Urinary bladder (tissue), 4 donors: ENCODE measurements around the gene POLR3K. TPM values are rescaled to one million over a fixed set of nuclear protein-coding genes. Genes with fewer than 3 reads are reported as not detected.
"Not testable (repeated sequence)": the region's sequence is repeated elsewhere in the genome, so short reads cannot be mapped to it uniquely, and the experiment has no call there.

Source experiments
- DNase-seq: peaks from one replicate; pipeline ENCODE4 v3.0.0-alpha.2; 2015; ENCODE audit errors: extremely low spot score
- H3K27ac ChIP-seq: one replicate; pipeline ENCODE4 v1.5.1; 2013; ENCODE audit warnings: low read depth, mild to moderate bottlenecking, moderate library complexity
- H3K36me3 ChIP-seq: one replicate; pipeline ENCODE4 v1.6.1; 2013; ENCODE audit warnings: mild to moderate bottlenecking, moderate library complexity; ENCODE audit not compliant: insufficient read depth
- H3K4me1 ChIP-seq: one replicate; pipeline ENCODE4 v1.6.1; 2013; ENCODE audit warnings: mild to moderate bottlenecking, moderate library complexity; ENCODE audit not compliant: insufficient read depth
- H3K4me3 ChIP-seq: one replicate; pipeline ENCODE4 v1.5.1; 2013; ENCODE audit warnings: low read depth, low read length
- WGBS: extraction: QIAGEN DNeasy Blood & Tissue Kit; methylation state at CpG from one replicate; pipeline ENCODE4 v1.1.7; 2013; 5-methylcytosine and 5-hydroxymethylcytosine counted together
- polyA plus RNA-seq: library from polyadenylated mRNA; stranded (reverse); fragments of 200-250 nt; gene quantifications from one replicate; pipeline ENCODE4 v1.2.3, GENCODE V29; 2013
- total RNA-seq: library from RNA; depleted of rRNA; stranded (reverse); fragments of >200 nt; gene quantifications from one replicate; pipeline ENCODE4 v1.2.3, GENCODE V29; 2014
- donor health status: healthy with polysubstance abuse.
- donor health status: healthy.

The POLR3K gene
- total and polyA plus RNA-seq, 2 donors = 3.4 to 16.8 TPM

DNA sequence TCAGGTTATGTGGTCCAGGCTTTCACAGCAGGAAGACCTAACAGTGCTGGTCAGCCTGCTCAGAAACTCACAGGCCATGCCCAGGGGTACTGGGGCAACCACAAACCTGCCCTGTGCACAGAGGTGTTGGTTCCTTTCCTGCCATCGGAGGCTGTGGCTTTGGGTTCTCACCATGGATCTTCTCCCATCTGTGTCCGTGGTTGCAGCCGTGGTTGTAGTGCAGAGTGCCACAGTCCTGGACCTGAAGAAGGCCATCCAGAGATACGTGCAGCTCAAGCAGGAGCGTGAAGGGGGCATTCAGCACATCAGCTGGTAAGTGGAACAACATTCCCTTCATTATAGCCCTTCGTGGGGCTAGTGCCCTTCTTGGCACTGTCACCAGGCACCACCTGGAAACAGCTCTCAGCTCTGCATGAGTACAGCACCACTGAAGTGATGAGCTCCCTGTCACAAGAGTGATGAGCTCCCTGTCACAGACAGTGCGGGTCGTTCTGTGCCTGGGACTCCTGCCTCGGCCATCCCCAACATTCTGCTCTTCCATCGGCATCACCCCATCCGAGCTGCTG, 2.2 kb upstream of the POLR3K start:
- 85% methylated on average over 11 of the region's 11 CpGs for WGBS
- H3K36me3 ChIP-seq = peaks cover 2% of the 10 kb centered on the region
- H3K4me3 ChIP-seq = no peak overlapping the region
- H3K27ac ChIP-seq = no peak overlapping the region
- DNase-seq = no peak
- no peaks in the 10 kb centered on the region for H3K4me1 ChIP-seq

DNA sequence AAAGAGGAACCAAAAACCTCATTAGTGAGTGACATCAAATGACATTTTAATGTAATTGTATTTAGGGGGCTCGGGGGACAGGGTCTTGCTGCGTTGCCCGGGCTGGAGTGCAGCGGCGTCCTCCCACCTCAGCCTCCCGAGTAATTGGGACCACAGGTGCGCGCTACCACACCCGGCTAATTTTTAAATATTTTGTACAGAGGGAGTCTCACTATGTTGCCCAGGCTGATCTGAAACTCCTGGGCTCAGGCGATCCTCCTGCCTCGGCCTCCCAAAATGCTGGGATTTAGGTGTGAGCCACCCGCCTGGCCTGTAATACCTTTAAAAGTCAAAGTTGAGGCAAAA, 801 bp upstream of the POLR3K start:
- no peaks in the 10 kb centered on the region for H3K4me1 ChIP-seq
- 53% methylated on average over 12 of the region's 12 CpGs for WGBS
- no peak overlapping the region for H3K27ac ChIP-seq
- H3K36me3 ChIP-seq = peaks cover 2% of the 10 kb centered on the region
- no peak for DNase-seq
- peak overlapping the region; percentile 59 for H3K4me3 ChIP-seq

DNA sequence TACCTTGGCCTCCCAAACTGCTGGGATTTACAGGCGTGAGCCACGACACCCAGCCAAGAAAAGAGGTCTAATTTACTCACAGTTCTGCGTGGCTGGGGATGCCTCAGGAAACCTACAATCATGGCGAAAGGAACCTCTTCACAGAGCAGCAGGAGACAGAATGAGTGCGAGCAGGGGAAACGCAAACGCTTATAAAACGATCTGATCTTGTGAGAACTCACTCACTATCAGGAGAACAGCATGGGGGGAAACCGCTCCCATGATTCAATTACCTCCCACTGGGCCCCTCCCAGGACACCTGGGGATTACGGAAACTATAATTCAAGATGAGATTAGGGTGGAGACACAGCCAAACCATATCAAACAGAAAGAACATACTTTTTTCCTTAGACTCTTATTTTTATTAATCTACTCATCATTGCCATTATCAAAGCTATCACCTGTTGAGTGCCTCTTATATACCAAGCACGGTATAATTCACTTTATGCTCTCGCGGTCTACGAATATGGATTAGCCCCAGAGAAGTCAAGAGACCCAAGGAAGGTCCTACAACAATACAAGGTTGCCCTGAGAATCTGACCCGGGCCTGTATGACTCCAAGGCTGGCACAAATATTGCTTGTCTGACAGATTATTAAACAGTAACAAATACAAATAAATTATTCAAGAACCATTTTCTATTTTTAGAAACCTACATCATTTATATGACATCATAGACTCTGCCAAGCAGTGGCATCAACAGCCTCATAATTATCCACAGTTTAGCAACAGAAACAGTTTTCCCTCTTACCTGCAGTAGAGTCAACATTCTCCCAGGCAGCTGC, 2.4 kb downstream of the POLR3K start:
- Histone ChIP-seq H3K27ac (no peak overlapping the region), H3K36me3 (no peaks in the 10 kb centered on the region), H3K4me1 (no peaks in the 10 kb centered on the region), H3K4me3 (no peak overlapping the region)
- no peak for DNase-seq
- WGBS = 90% methylated on average over 15 of the region's 15 CpGs

DNA sequence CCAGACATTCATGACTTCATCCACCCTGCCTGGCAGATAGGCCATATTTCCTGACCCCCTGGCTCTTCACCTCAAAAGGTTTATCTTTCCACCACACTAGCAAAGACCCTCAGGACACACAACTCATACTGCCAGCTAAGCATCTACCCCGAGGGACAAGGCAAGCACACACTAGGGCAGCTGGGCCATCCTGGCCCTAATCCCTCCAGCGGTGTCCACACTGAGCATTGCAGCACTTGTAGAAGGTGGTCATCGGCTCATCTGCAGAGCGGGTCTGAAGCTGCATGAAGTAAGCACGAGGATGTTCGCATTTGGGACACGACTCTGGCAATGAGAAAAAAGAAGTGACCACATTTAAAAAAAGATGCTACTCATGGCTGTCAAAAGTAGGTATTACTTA, 6.2 kb downstream of the POLR3K start:
- WGBS = 94% methylated on average over 7 of the region's 7 CpGs
- DNase-seq = no peak
- H3K4me3 ChIP-seq = no peak overlapping the region
- no peaks in the 10 kb centered on the region for H3K4me1 ChIP-seq
- no peak overlapping the region for H3K27ac ChIP-seq
- H3K36me3 ChIP-seq = no peaks in the 10 kb centered on the region

DNA sequence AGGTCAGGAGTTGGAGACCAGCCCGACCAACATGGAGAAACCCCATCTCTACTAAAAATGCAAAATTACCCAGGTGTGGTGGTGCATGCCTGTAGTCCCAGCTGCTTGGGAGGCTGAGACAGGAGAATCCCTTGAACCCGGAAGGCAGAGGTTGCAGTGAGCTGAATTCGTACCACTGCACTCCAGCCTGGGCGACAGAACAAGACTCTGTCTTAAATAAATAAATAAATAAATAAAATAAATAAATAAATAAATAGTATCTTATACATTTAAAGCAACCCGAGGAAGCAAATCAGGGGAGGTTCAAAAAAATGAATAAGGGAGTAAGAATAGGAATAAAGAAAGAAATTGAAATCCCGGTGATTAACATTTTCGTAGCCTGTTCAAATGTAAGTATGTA, 6.9 kb downstream of the POLR3K start:
- DNase-seq, H3K4me1 ChIP-seq, H3K4me3 ChIP-seq, H3K36me3 ChIP-seq, H3K27ac ChIP-seq: not testable (repeated sequence)
- WGBS = 96% methylated on average over 7 of the region's 7 CpGs

DNA sequence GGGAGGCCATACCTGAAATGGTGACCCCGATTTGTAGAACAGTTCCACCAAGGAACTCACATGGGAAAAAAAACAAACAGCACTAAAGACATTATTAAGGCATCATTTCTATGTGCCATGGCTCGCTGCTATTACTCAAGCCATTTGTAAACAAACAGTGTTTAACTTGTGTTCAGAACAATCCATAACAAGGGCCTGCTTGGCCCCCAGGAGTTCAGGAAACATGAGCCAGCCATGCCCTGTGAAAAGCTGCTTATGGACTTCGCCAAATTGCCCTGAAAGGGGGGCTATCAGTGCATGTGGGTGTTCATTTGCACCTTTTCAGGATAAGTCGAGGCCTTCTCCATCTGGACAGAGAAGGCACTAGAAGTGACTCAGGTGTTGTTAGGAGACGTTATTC, 8.0 kb downstream of the POLR3K start:
- no peak for DNase-seq
- H3K36me3 ChIP-seq = no peaks in the 10 kb centered on the region
- 87% methylated on average over 5 of the region's 5 CpGs for WGBS

DNA sequence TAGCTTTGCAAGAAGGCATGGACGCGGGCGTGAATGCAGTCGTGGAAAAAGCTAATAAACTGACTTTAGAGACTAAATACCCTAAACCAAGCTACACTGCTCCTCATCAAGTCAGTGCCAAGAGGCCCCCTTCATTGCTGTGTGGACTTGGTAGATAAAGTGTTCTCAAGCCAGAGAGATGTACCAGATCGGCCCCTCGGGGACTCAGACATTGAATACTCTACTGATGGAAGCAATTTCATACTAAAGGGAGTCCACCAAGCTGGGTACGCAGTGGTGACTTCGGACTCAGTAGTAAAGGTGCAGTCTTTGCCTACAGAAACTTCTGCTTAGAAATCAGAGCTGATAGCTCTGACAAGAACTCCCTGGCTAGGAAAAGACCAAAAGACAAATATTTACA, 8.8 kb downstream of the POLR3K start:
- 83% methylated on average over 8 of the region's 8 CpGs for WGBS
- H3K27ac ChIP-seq = no peak overlapping the region
- no peaks in the 10 kb centered on the region for H3K36me3 ChIP-seq
- H3K4me3 ChIP-seq = no peak overlapping the region
- H3K4me1 ChIP-seq = no peaks in the 10 kb centered on the region
- DNase-seq = no peak

More for the DNA sequence above, 8.0 kb downstream of the POLR3K start:
- no peak overlapping the region for H3K4me3 ChIP-seq
- H3K27ac ChIP-seq = no peak overlapping the region
- H3K4me1 ChIP-seq = no peaks in the 10 kb centered on the region

DNA sequence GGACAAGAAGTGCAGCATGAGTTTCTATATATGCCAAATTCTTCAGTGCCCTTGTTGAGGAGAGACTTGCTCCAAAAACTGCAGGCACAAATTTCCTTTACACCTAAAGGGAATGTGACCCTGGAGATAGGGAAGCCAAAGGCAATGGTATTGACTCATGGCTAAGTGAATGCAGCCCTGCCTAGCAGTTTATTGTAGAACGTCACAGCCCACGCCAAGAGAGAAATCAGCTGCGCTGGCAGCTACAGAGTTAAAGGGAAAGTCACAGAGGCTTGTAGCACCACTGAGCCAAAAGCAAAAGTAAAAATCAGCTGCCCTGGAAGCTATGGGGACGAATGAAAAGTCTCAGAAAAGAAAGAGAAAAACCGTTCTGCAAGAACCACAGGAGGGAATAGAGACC, 10.1 kb downstream of the POLR3K start:
- no peak for DNase-seq

DNA sequence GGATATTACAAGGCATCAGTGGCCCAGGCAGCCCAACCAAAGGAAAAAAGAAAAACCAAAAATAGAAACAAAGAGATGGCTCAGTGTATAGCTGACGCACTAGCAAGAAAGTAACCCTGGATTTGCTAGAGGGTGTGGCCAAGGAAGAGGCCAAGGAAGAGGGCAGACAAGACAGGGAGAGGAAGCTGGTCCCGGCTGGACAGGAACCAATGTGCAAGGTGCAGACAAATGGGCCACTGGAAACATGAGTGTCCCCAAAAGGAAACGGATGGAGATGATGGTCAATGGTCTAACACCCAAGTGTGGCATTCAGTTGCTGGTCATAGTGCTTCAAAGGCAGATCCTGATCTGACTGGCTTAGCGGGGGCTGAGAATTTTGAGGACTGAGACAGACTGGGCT, 10.7 kb downstream of the POLR3K start:
- 82% methylated on average over 4 of the region's 4 CpGs for WGBS
- DNase-seq = no peak
- no peaks in the 10 kb centered on the region for H3K36me3 ChIP-seq
- no peaks in the 10 kb centered on the region for H3K4me1 ChIP-seq
- no peak overlapping the region for H3K4me3 ChIP-seq
- H3K27ac ChIP-seq = no peak overlapping the region

More for the DNA sequence above, 10.1 kb downstream of the POLR3K start:
- Histone ChIP-seq H3K4me1 (no peaks in the 10 kb centered on the region), H3K36me3 (no peaks in the 10 kb centered on the region), H3K4me3 (no peak overlapping the region), H3K27ac (no peak overlapping the region)
- WGBS = 77% methylated on average over 5 of the region's 5 CpGs

DNA sequence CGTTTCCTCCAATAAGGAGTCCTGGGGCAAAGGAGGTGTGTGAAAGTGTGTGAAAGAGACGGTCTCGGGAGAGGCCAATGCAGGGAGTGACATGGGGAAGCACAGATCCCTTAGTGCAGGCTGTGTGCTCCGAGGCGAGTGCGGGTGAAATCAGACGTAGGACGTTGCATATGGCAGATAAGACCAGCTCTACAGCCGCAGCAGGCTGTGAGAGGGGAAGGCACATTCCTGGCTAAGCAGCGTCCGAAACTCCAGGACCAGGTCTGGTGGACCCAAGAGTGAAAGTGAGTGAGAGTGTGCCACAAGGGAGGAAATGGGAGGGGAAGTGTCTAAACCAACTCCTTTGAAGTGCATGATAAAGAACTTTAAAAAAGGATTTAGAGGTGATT, 11.3 kb downstream of the POLR3K start:
- WGBS = 85% methylated on average over 11 of the region's 11 CpGs
- Histone ChIP-seq H3K4me1 (no peaks in the 10 kb centered on the region), H3K27ac (no peak overlapping the region), H3K4me3 (no peak overlapping the region), H3K36me3 (no peaks in the 10 kb centered on the region)
- no peak for DNase-seq

DNA sequence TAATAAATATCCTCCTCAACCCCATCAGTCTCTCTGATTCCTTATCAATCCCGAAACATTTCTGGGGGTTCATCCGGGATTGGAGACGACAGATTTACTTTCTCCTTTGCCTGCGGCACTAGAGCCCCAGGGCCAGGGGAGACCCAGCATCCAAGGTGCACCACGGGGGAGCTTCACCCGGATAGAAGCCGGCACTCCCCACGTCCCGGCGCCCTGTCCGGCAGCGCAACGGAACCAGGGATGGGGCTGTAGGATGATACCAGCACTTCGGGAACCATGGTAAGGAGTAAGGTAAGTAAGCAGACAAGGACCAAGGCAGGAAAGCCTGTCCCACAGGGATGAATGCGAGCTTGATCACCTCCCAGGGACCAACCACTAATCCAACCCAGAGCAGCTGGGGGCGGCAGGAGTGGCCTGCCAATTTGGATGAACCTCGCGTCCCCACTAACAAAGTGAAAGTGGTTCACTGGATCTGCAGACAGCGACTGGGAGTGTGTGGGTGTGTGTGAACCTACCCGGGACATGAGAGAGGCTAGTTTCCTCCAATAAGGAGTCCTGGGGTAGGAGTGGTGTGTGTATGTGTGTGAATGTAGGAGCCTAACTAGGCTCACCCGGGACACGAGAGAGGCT, 11.9 kb downstream of the POLR3K start:
- DNase-seq = no peak
- Histone ChIP-seq H3K4me3 (no peak overlapping the region), H3K27ac (no peak overlapping the region), H3K36me3 (no peaks in the 10 kb centered on the region), H3K4me1 (no peaks in the 10 kb centered on the region)
- WGBS = 89% methylated on average over 22 of the region's 22 CpGs

DNA sequence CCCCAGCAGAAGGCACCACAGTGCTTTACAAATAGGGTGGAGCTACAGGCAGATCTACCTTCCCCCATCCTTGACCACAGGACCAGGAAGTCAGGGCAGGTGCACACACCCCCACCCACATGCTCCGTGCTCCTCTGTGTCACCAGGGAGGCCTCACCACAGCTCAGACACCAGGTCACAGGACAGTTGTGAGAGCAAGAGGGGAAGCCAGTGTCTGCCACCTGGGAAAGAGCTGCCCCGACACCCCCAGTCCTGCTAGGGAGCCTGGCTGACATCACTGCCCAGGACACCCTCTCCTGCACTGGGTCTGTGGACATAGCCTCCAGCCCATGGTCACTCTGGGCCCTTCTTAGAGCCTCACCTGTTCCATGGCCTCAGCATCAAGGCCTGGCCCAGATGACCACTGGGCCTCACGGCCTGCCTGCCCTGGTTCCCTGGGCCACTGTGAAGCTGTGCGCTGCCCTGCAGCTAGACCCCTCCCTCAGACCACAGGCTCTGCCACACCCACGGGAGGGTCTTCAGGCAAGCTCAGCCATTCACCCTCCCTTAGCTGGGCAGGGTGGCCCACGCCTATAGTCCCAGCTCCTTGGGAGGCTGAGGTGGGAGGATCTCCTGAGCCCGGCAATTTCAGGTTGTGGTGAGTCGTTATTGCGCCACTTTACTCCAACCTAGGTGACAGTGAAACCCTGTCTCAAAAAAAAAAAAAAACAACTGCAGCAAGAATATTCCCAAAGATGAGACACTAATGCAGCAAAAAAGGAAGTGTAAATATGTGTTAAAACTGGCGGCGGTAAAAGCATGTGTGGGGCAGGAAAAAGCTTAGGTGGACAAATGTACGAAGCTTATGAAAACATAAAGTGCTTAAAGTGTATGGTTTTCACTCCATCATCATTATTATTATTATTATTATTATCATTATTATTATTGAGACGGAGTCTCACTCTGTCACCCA, 14.2 kb downstream of the POLR3K start:
- 83% methylated on average over 13 of the region's 13 CpGs for WGBS
- no peaks in the 10 kb centered on the region for H3K36me3 ChIP-seq
- H3K27ac ChIP-seq = no peak overlapping the region
- no peak overlapping the region for H3K4me3 ChIP-seq
- H3K4me1 ChIP-seq = no peaks in the 10 kb centered on the region
- DNase-seq = no peak

DNA sequence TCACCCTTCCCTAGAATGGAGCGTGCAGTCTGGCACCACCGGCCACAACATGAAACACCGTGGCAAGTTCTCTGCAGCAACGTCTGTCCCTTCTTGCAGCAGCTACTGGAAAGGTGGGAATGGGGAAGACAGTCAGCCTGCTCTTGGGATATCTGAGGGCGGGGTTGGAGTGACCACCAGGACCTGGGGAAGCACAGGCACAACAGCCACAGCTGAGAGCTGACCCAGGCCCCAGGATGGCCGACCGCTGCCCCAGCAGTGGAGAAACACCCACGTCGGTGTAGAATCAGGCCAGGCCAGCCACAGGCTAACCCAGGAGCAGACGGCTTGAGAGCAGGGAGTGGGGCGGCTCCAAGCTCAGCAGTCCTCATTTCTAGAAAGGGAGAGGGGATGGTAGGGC, 15.2 kb downstream of the POLR3K start:
- not testable (repeated sequence) for H3K4me3 ChIP-seq, H3K36me3 ChIP-seq, H3K4me1 ChIP-seq, H3K27ac ChIP-seq, DNase-seq
- WGBS = 74% methylated on average over 11 of the region's 11 CpGs
